Suprapubic skin (tissue), 4 donors: ENCODE data around the gene PRSS50. TPM values are rescaled to one million over a fixed set of nuclear protein-coding genes. Genes with fewer than 3 reads are reported as not detected.

Experiments used
- DNase-seq, 2 donors: peaks; one replicate each; pipeline ENCODE4 v3.0.0-alpha.2; 2019; ENCODE audit warnings: low spot score in 2 of 2
- H3K27ac ChIP-seq: fragments of 200-600 bp; sonication (generic); one replicate; pipeline ENCODE4 v1.5.1; 2019
- H3K27me3 ChIP-seq: fragments of 200-600 bp; sonication (generic); one replicate; pipeline ENCODE4 v1.5.1; 2019
- H3K36me3 ChIP-seq: fragments of 200-600 bp; sonication (generic); one replicate; pipeline ENCODE4 v1.5.1; 2019
- H3K4me1 ChIP-seq: fragments of 200-600 bp; sonication (generic); one replicate; pipeline ENCODE4 v1.5.1; 2019
- H3K4me3 ChIP-seq: fragments of 200-600 bp; sonication (generic); one replicate; pipeline ENCODE4 v1.5.1; 2019; ENCODE audit warnings: mild to moderate bottlenecking
- H3K9me3 ChIP-seq: fragments of 200-600 bp; sonication (generic); one replicate; pipeline ENCODE4 v1.5.1; 2019
- CTCF ChIP-seq, 2 donors: fragments of 200-600 bp in 1 of 2; fragments of 450-650 bp in 1 of 2; sonication (generic) in 1 of 2; IDR thresholded peaks; one replicate each; pipeline ENCODE4 v1.5.1; 2016 to 2019; ENCODE audit warnings: antibody characterized with exemption in 2 of 2, mild to moderate bottlenecking in 1 of 2, moderate library complexity in 1 of 2
- EP300 ChIP-seq: sonication (generic); formaldehyde crosslinking; IDR thresholded peaks from one replicate; pipeline ENCODE4 v1.6.1; 2017; ENCODE audit warnings: antibody characterized with exemption
- POLR2A ChIP-seq, 2 donors: fragments of 450-650 bp; IDR thresholded peaks; one replicate each; pipeline ENCODE4 v1.6.1; 2017; ENCODE audit warnings: antibody characterized with exemption in 2 of 2, mild to moderate bottlenecking in 2 of 2, moderate library complexity in 2 of 2
- POLR2AphosphoS5 ChIP-seq, 3 donors: sonication (generic); formaldehyde crosslinking; IDR thresholded peaks; one replicate each; pipeline ENCODE4 v1.6.1; 2017; ENCODE audit warnings: antibody characterized with exemption in 3 of 3
- WGBS: methylation state at CpG from one replicate; pipeline ENCODE4 v1.1.5; 2018; 5-methylcytosine and 5-hydroxymethylcytosine counted together
- total RNA-seq, 4 donors: library from RNA; depleted of rRNA; stranded (reverse); fragments of >200 nt; gene quantifications; one replicate each; pipeline ENCODE4 v1.1.0, GENCODE V29; 2016

The PRSS50 gene
- total RNA-seq, 4 donors from 2014 or later = not detected

- TF ChIP-seq POLR2AphosphoS5 (IDR thresholded peaks at IDR 0.05) = no peak
- TF ChIP-seq POLR2A (IDR thresholded peaks at IDR 0.05) = no peak
- no peak for TF ChIP-seq EP300
- no peak for TF ChIP-seq CTCF (IDR thresholded peaks at IDR 0.05)
- H3K4me1 ChIP-seq = no peaks in the 10 kb centered on the region
- no peaks in the 10 kb centered on the region for H3K27me3 ChIP-seq
- no peaks in the 10 kb centered on the region for H3K9me3 ChIP-seq
- 96% methylated on average over 31 of the region's 41 CpGs for WGBS
- H3K27ac ChIP-seq = no peak overlapping the region
- no peak overlapping the region for H3K4me3 ChIP-seq
- no peak for DNase-seq
- no peaks in the 10 kb centered on the region for H3K36me3 ChIP-seq
Observed at GRCh38 chr3:46750555-46751038, 32.9 kb upstream of the PRSS50 start.

- H3K27ac ChIP-seq = no peak overlapping the region
- 86% methylated on average over 4 of the region's 4 CpGs for WGBS
- DNase-seq = no peak
Observed at GRCh38 chr3:46749129-46749528, 31.5 kb upstream of the PRSS50 start.

GRCh38 chr3:46748170-46748569 is 30.5 kb upstream of the PRSS50 start:
- H3K4me3 ChIP-seq = no peak overlapping the region
- no peaks in the 10 kb centered on the region for H3K27me3 ChIP-seq
- WGBS = 77% methylated on average over 2 of the region's 2 CpGs
- H3K4me1 ChIP-seq = no peaks in the 10 kb centered on the region
- H3K27ac ChIP-seq = no peak overlapping the region
- DNase-seq = no peak
- no peaks in the 10 kb centered on the region for H3K36me3 ChIP-seq
- TF ChIP-seq EP300 (no peak), CTCF (IDR thresholded peaks at IDR 0.05) (no peak), POLR2A (IDR thresholded peaks at IDR 0.05) (no peak), POLR2AphosphoS5 (IDR thresholded peaks at IDR 0.05) (no peak)
- H3K9me3 ChIP-seq = no peaks in the 10 kb centered on the region

More at GRCh38 chr3:46749129-46749528, 31.5 kb upstream of the PRSS50 start:
- Histone ChIP-seq H3K36me3 (no peaks in the 10 kb centered on the region), H3K9me3 (no peaks in the 10 kb centered on the region), H3K4me1 (no peaks in the 10 kb centered on the region), H3K27me3 (no peaks in the 10 kb centered on the region), H3K4me3 (no peak overlapping the region)
- TF ChIP-seq EP300 (no peak), POLR2A (IDR thresholded peaks at IDR 0.05) (no peak), CTCF (IDR thresholded peaks at IDR 0.05) (no peak), POLR2AphosphoS5 (IDR thresholded peaks at IDR 0.05) (no peak)

- H3K36me3 ChIP-seq = no peaks in the 10 kb centered on the region
Observed at GRCh38 chr3:46746711-46747110, 29.0 kb upstream of the PRSS50 start.

More at GRCh38 chr3:46746711-46747110, 29.0 kb upstream of the PRSS50 start:
- Histone ChIP-seq H3K4me1 (no peaks in the 10 kb centered on the region), H3K27me3 (no peaks in the 10 kb centered on the region), H3K27ac (no peak overlapping the region), H3K9me3 (no peaks in the 10 kb centered on the region), H3K4me3 (no peak overlapping the region)
- DNase-seq = no peak
- no peak for TF ChIP-seq EP300
- TF ChIP-seq POLR2A (IDR thresholded peaks at IDR 0.05) = no peak
- no peak for TF ChIP-seq CTCF (IDR thresholded peaks at IDR 0.05)
- TF ChIP-seq POLR2AphosphoS5 (IDR thresholded peaks at IDR 0.05) = no peak
